Panc1 (cell line): ENCODE results near the gene AHSP. TPM values are rescaled to one million over a fixed set of nuclear protein-coding genes. Genes with fewer than 3 reads are reported as not detected.

Experiments used
- ATAC-seq: fragments of 200-7000 bp; cut with Tn5 transposase; 2 replicates; pipeline ENCODE4 v1.9.1; 2020; ENCODE audit warnings: mild to moderate bottlenecking, moderate library complexity
- BruUV-seq: library from RNA; stranded (reverse); fragments of 400-500 nt; replicated peaks from 2 replicates; lab custom pipeline; 2021; lab: Mats Ljungman, UMichigan
- CTCF ChIA-PET: fragments of 300-600 bp; sonication (Branson Sonifier 250); formaldehyde crosslinking; loops from one replicate; lab custom pipeline; 2022; ENCODE audit warnings: antibody characterized with exemption; lab: Charles Lee
- POLR2A ChIA-PET: fragments of 300-600 bp; sonication (Branson Sonifier 250); formaldehyde crosslinking; loops from one replicate; lab custom pipeline; 2022; ENCODE audit warnings: antibody characterized with exemption; lab: Charles Lee
- DNase-seq: peaks from one replicate; pipeline ENCODE4 v3.0.0-alpha.2; 2010; ENCODE audit warnings: low read depth, low spot score
- H3K27ac ChIP-seq: 2 replicates; pipeline ENCODE4 v1.5.1; 2011; ENCODE audit warnings: mild to moderate bottlenecking, low read length, inconsistent platforms
- H3K27me3 ChIP-seq: fragments of 200-500 bp; sonication (Bioruptor generic); 2 replicates; pipeline ENCODE4 v1.6.0; 2014; ENCODE audit warnings: low read length, inconsistent platforms; ENCODE audit not compliant: control insufficient read depth, insufficient read depth
- H3K36me3 ChIP-seq: fragments of 200-500 bp; sonication (Bioruptor generic); 2 replicates; pipeline ENCODE4 v1.5.1; 2014; ENCODE audit warnings: inconsistent platforms, mild to moderate bottlenecking, low read length, moderate library complexity; ENCODE audit not compliant: control insufficient read depth, insufficient read depth
- H3K4me1 ChIP-seq: 2 replicates; pipeline ENCODE4 v1.5.1; 2011; ENCODE audit warnings: inconsistent platforms, mild to moderate bottlenecking, low read length, moderate library complexity; ENCODE audit not compliant: control insufficient read depth, insufficient read depth
- H3K4me3 ChIP-seq, 2 experiments: 2 replicates each; pipeline ENCODE4 v1.5.1; 2011 to 2012; ENCODE audit warnings: low read depth in 2 of 2, low read length in 2 of 2, mild to moderate bottlenecking in 2 of 2, inconsistent platforms in 1 of 2, moderate library complexity in 1 of 2
- H3K9me3 ChIP-seq: fragments of 200-500 bp; sonication (Bioruptor generic); 2 replicates; pipeline ENCODE4 v1.5.1; 2014; ENCODE audit warnings: low read depth, mild to moderate bottlenecking, inconsistent platforms, low read length, moderate library complexity; ENCODE audit not compliant: control insufficient read depth, insufficient read depth
- CTCF ChIP-seq: fragments of 450-650 bp; IDR thresholded peaks from 2 replicates; pipeline ENCODE4 v1.5.1; 2017; ENCODE audit warnings: mild to moderate bottlenecking
- POLR2AphosphoS5 ChIP-seq: IDR thresholded peaks from 2 replicates; pipeline ENCODE4 v1.6.1; 2012; ENCODE audit warnings: mild to moderate bottlenecking, low read depth, low read length, moderate library complexity
- REST ChIP-seq, 2 experiments: IDR thresholded peaks; 2 replicates each; pipeline ENCODE4 v1.6.1; 2011 to 2012; ENCODE audit warnings: low read depth in 2 of 2, control low read depth in 1 of 2, low read length in 1 of 2, mild to moderate bottlenecking in 1 of 2, moderate library complexity in 1 of 2; ENCODE audit not compliant: insufficient read depth in 1 of 2
- SIN3A ChIP-seq: IDR thresholded peaks from 2 replicates; pipeline ENCODE4 v1.6.1; 2012; ENCODE audit warnings: low read depth, mild to moderate bottlenecking, low read length, moderate library complexity, borderline replicate concordance; ENCODE audit not compliant: insufficient read depth
- TCF7L2 ChIP-seq: IDR thresholded peaks from 2 replicates; pipeline ENCODE4 v1.6.1; 2011; ENCODE audit warnings: mild to moderate bottlenecking, low read depth, low read length, inconsistent platforms
- in situ Hi-C: cut with HindIII; loops from 2 replicates; pipeline ENCODE4 v1.10.0; 2016; ENCODE audit warnings: low sequenced_read_pairs, low pct_unique_long_range_greater_than_20kb
- intact Hi-C: fragments of 100-400 bp; cut with micrococcal nuclease; formaldehyde crosslinking; loops from one replicate; pipeline ENCODE4 v1.10.0; 2022; ENCODE audit not compliant: unreplicated experiment
- total RNA-seq: library from RNA; stranded (reverse); gene quantifications from one replicate; pipeline ENCODE4 v1.2.1, GENCODE V29; 2021; ENCODE audit not compliant: unreplicated experiment

Gene AHSP
- total RNA-seq, 1 experiment from 2014 or later = not detected

- intact Hi-C loops (no loop called here), in situ Hi-C loops (no loop called here)
- Histone ChIP-seq H3K27me3 (peaks cover 6% of the 10 kb centered on the region; the same call in 1 of the 2 replicates), H3K4me1 (0 out of 2 replicates have a peak, but pooled peaks cover 4% of the 10 kb centered on the region), H3K36me3 (no peaks in the 10 kb centered on the region), H3K4me3 (no peak overlapping the region), H3K27ac (no peak overlapping the region), H3K9me3 (no peaks in the 10 kb centered on the region)
- ChIA-PET CTCF (no interaction called here), POLR2A (no interaction called here)
- BruUV-seq = no TSS peak
- ATAC-seq (no peak), DNase-seq (no peak)
- TF ChIP-seq TCF7L2 (no peak), POLR2AphosphoS5 (no peak), CTCF (no peak), REST (IDR thresholded peaks at IDR 0.05; ENCODE audit: insufficient read depth in 1 of 2, low read depth in 2 of 2, low read length in 1 of 2) (no peak), SIN3A (no peak)
Observed at GRCh38 chr16:31531096-31531495, 3.4 kb downstream of the AHSP start.

GRCh38 chr16:31532120-31532519 lies 4.4 kb downstream of the AHSP start:
- POLR2A ChIA-PET = no interaction called here
- TF ChIP-seq REST (IDR thresholded peaks at IDR 0.05; ENCODE audit: insufficient read depth in 1 of 2, low read depth in 2 of 2, low read length in 1 of 2) (no peak), CTCF (no peak), TCF7L2 (no peak), SIN3A (no peak), POLR2AphosphoS5 (no peak)
- H3K4me1 ChIP-seq = 0 out of 2 replicates have a peak, but pooled peaks cover 4% of the 10 kb centered on the region
- H3K36me3 ChIP-seq = no peaks in the 10 kb centered on the region
- H3K9me3 ChIP-seq = no peaks in the 10 kb centered on the region
- BruUV-seq = no TSS peak
- intact Hi-C loops (no loop called here), in situ Hi-C loops (no loop called here)
- H3K4me3 ChIP-seq = no peak overlapping the region
- H3K27ac ChIP-seq = no peak overlapping the region
- CTCF ChIA-PET = no interaction called here
- DNase-seq (no peak), ATAC-seq (no peak)
- H3K27me3 ChIP-seq = peaks cover 6% of the 10 kb centered on the region; the same call in 1 of the 2 replicates
